Measurements from ENCODE around the gene FBXL4.

FBXL4 gene

DNA sequence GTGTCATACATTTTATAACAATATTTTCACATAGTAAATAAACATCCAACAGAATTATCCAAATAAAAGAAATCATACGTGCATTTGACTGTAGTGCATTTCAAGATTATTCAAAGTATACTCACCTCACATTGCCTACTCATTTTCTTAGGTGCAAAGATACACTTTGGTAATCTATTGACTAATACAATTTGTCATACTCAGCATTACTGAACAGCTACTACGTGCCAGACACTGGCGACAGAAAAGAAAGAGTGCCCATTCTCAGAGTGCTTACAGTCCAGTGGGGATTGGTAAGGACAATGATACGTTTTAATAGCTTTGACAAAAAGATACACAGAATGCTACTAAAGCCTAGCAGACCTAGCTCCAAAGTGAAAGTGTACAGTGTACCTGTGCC is 42.0 kb downstream of the FBXL4 start:
- no peaks in the 10 kb centered on the region for H3K9me3 ChIP-seq (ENCODE audit: control insufficient read depth, low read length)
- H3K27ac ChIP-seq (ENCODE audit: insufficient read depth, low read length, poor library complexity, severe bottlenecking): no peak overlapping the region
- DNase-seq: no peak
- H3K4me3 ChIP-seq (ENCODE audit: insufficient read depth, low read depth, low read length, poor library complexity, severe bottlenecking): no peak overlapping the region
- H3K36me3 ChIP-seq (ENCODE audit: control insufficient read depth, insufficient read depth, low read length): peaks cover 13% of the 10 kb centered on the region
- H3K27me3 ChIP-seq (replicated peaks; ENCODE audit: control insufficient read depth, insufficient read depth, low read length, poor library complexity, severe bottlenecking): no peaks in the 10 kb centered on the region
- no peaks in the 10 kb centered on the region for H3K4me1 ChIP-seq (ENCODE audit: control insufficient read depth, insufficient read depth, low read length, poor library complexity, severe bottlenecking)

DNA sequence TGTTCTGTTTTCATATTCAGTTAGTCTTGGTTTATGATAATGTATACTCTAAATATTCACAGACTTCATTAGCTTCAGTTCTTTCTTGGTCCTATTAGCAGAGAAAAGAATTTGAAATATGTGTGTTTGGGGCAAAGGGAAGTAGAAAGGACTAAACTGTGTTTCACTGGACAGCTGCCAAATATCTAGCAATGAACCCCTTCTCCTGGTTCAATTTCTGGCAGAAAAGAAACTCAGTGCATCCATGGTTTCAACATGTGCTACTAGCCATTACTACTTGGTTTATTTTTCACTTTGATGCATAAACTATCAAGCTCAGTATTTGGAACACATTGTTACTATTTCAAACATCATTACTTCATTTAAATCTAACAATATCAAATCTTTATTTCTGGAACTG is 43.6 kb downstream of the FBXL4 start:
- no peaks in the 10 kb centered on the region for H3K4me1 ChIP-seq (ENCODE audit: control insufficient read depth, insufficient read depth, low read length, poor library complexity, severe bottlenecking)
- peaks cover 19% of the 10 kb centered on the region for H3K36me3 ChIP-seq (ENCODE audit: control insufficient read depth, insufficient read depth, low read length)
- no peaks in the 10 kb centered on the region for H3K9me3 ChIP-seq (ENCODE audit: control insufficient read depth, low read length)
- no peak overlapping the region for H3K27ac ChIP-seq (ENCODE audit: insufficient read depth, low read length, poor library complexity, severe bottlenecking)
- no peak for DNase-seq
- H3K27me3 ChIP-seq (replicated peaks; ENCODE audit: control insufficient read depth, insufficient read depth, low read length, poor library complexity, severe bottlenecking): no peaks in the 10 kb centered on the region
- H3K4me3 ChIP-seq (ENCODE audit: insufficient read depth, low read depth, low read length, poor library complexity, severe bottlenecking): no peak overlapping the region

DNA sequence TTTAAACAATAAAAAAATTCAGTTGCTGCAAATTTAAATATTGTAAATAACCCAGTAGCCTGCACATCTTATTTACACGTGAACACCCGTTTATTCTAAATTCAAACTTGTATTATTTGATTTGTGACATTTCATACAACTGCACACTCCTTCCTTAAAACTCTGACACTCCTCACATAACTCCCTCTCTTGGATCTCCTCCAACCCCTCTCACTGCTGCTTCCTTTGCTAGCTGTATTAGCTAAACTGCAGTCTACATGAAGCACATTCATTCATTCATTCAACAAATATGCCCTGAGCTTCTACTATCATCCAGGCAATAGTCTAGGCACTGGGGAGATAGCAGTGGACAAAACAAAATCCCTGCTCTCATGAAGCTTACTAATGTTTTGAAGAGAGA is 47.0 kb downstream of the FBXL4 start:
- Histone ChIP-seq H3K4me1 (ENCODE audit: control insufficient read depth, insufficient read depth, low read length, poor library complexity, severe bottlenecking) (no peaks in the 10 kb centered on the region), H3K27ac (ENCODE audit: insufficient read depth, low read length, poor library complexity, severe bottlenecking) (no peak overlapping the region), H3K27me3 (replicated peaks; ENCODE audit: control insufficient read depth, insufficient read depth, low read length, poor library complexity, severe bottlenecking) (no peaks in the 10 kb centered on the region), H3K36me3 (ENCODE audit: control insufficient read depth, insufficient read depth, low read length) (peaks cover 35% of the 10 kb centered on the region), H3K4me3 (ENCODE audit: insufficient read depth, low read depth, low read length, poor library complexity, severe bottlenecking) (no peak overlapping the region), H3K9me3 (ENCODE audit: control insufficient read depth, low read length) (no peaks in the 10 kb centered on the region)
- DNase-seq: no peak

DNA sequence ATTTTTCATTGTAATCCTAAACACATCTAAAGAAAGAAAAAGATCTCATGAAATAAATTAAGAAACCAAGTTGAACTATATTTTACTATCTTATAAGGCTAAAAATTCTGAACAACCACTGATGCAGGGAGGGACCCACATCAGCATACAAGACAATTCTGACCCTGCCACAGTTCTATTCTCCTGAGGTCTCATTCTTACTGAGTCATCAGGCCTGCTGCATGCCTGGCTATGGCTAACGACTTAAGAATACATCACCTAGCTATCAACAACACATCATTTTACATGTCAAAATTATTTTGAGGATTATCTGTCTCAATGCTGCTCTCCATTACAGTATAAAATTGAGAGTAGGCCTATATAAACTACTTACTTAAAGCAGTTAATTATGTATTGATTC is 52.9 kb downstream of the FBXL4 start:
- no peak overlapping the region for H3K4me3 ChIP-seq (ENCODE audit: insufficient read depth, low read depth, low read length, poor library complexity, severe bottlenecking)
- no peak for DNase-seq
- peaks cover 25% of the 10 kb centered on the region for H3K36me3 ChIP-seq (ENCODE audit: control insufficient read depth, insufficient read depth, low read length)
- H3K9me3 ChIP-seq (ENCODE audit: control insufficient read depth, low read length): no peaks in the 10 kb centered on the region
- no peaks in the 10 kb centered on the region for H3K4me1 ChIP-seq (ENCODE audit: control insufficient read depth, insufficient read depth, low read length, poor library complexity, severe bottlenecking)
- H3K27me3 ChIP-seq (replicated peaks; ENCODE audit: control insufficient read depth, insufficient read depth, low read length, poor library complexity, severe bottlenecking): no peaks in the 10 kb centered on the region
- H3K27ac ChIP-seq (ENCODE audit: insufficient read depth, low read length, poor library complexity, severe bottlenecking): no peak overlapping the region

DNA sequence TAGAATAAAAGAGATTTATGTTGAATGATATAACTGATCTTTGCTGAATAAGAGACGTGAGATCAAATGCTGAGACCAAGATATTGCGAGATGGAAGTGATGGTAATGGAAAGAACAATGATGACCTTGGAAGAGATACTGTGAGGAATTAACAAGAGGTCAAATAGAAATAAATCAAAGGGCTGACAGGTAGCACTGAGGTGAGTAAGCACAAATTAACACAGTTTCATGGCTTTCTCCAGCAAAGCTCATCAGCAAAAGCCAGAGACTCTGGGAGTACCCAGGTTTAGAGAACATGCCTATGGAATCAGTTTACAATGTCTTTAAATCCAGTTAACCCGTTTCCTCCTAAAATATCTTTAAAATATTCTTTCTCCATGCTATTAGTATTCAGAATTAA is 60.1 kb downstream of the FBXL4 start:
- no peaks in the 10 kb centered on the region for H3K9me3 ChIP-seq (ENCODE audit: control insufficient read depth, low read length)
- H3K27ac ChIP-seq (ENCODE audit: insufficient read depth, low read length, poor library complexity, severe bottlenecking): no peak overlapping the region
- H3K4me1 ChIP-seq (ENCODE audit: control insufficient read depth, insufficient read depth, low read length, poor library complexity, severe bottlenecking): no peaks in the 10 kb centered on the region
- peaks cover 4% of the 10 kb centered on the region for H3K36me3 ChIP-seq (ENCODE audit: control insufficient read depth, insufficient read depth, low read length)
- H3K4me3 ChIP-seq (ENCODE audit: insufficient read depth, low read depth, low read length, poor library complexity, severe bottlenecking): no peak overlapping the region
- no peak for DNase-seq
- H3K27me3 ChIP-seq (replicated peaks; ENCODE audit: control insufficient read depth, insufficient read depth, low read length, poor library complexity, severe bottlenecking): no peaks in the 10 kb centered on the region

DNA sequence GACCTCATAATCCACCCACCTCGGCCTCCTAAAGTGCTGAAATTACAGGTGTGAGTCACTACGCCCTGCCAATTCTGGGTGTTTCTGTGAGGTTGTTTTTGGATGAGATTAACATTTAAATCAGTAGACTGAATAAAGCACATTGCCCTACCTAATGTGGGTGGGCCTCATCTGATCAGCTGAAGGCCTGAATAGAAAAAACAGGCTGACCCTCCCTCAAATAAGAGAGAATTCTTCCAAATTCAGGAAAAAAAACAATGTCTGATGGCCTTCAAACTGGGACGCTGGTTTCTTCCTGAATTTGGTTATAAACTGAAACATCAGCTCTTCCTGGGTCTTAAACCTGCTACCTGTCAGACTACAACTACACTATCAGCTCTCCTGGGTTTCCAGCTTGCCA is 62.4 kb downstream of the FBXL4 start:
- no peak for DNase-seq
- Histone ChIP-seq H3K27me3 (replicated peaks; ENCODE audit: control insufficient read depth, insufficient read depth, low read length, poor library complexity, severe bottlenecking) (no peaks in the 10 kb centered on the region), H3K27ac (ENCODE audit: insufficient read depth, low read length, poor library complexity, severe bottlenecking) (no peak overlapping the region), H3K36me3 (ENCODE audit: control insufficient read depth, insufficient read depth, low read length) (no peaks in the 10 kb centered on the region), H3K4me3 (ENCODE audit: insufficient read depth, low read depth, low read length, poor library complexity, severe bottlenecking) (no peak overlapping the region), H3K4me1 (ENCODE audit: control insufficient read depth, insufficient read depth, low read length, poor library complexity, severe bottlenecking) (no peaks in the 10 kb centered on the region), H3K9me3 (ENCODE audit: control insufficient read depth, low read length) (no peaks in the 10 kb centered on the region)

DNA sequence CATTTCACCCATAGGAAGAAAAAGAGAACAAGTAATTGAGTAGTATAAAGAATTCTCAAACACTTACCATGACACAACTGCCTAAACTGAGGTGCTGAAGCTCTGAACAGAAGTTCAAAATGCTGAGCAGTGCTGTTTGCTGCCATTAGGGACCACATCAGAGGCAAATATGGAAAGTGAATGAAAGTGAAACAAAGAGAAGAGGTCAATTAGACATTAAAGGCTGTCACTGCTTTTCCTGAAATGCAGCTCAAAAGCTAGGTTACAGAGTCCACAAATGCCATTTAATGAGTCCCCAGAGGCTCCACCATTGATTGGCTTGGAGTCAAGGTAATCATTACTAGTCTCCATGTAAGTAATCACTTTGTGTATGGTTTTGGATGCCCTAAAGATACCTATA is 67.3 kb downstream of the FBXL4 start:
- no peaks in the 10 kb centered on the region for H3K36me3 ChIP-seq (ENCODE audit: control insufficient read depth, insufficient read depth, low read length)
- no peaks in the 10 kb centered on the region for H3K9me3 ChIP-seq (ENCODE audit: control insufficient read depth, low read length)
- H3K4me3 ChIP-seq (ENCODE audit: insufficient read depth, low read depth, low read length, poor library complexity, severe bottlenecking): no peak overlapping the region
- H3K27ac ChIP-seq (ENCODE audit: insufficient read depth, low read length, poor library complexity, severe bottlenecking): no peak overlapping the region
- DNase-seq: no peak
- no peaks in the 10 kb centered on the region for H3K27me3 ChIP-seq (replicated peaks; ENCODE audit: control insufficient read depth, insufficient read depth, low read length, poor library complexity, severe bottlenecking)
- no peaks in the 10 kb centered on the region for H3K4me1 ChIP-seq (ENCODE audit: control insufficient read depth, insufficient read depth, low read length, poor library complexity, severe bottlenecking)

DNA sequence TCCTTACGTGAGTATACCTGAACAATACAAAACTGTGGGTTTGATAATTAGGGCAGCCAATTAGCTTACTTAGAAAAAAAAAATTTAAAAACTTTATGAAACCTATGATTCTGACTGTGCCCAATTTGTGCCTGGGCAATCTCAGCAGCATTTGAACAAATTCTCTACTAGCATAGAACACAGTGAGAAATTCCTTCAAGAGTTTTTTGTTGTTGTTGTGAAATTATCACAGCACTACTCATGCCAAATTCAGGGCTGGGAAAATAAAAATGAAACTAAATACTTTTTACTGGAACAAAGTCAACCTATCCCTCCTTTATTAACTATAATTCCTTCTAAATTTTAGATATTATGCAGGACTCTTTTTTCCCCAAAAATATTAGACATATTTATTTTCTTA is 70.5 kb downstream of the FBXL4 start:
- DNase-seq: no peak
- Histone ChIP-seq H3K9me3 (ENCODE audit: control insufficient read depth, low read length) (no peaks in the 10 kb centered on the region), H3K36me3 (ENCODE audit: control insufficient read depth, insufficient read depth, low read length) (no peaks in the 10 kb centered on the region), H3K4me3 (ENCODE audit: insufficient read depth, low read depth, low read length, poor library complexity, severe bottlenecking) (no peak overlapping the region), H3K27me3 (replicated peaks; ENCODE audit: control insufficient read depth, insufficient read depth, low read length, poor library complexity, severe bottlenecking) (no peaks in the 10 kb centered on the region), H3K27ac (ENCODE audit: insufficient read depth, low read length, poor library complexity, severe bottlenecking) (no peak overlapping the region), H3K4me1 (ENCODE audit: control insufficient read depth, insufficient read depth, low read length, poor library complexity, severe bottlenecking) (no peaks in the 10 kb centered on the region)

DNA sequence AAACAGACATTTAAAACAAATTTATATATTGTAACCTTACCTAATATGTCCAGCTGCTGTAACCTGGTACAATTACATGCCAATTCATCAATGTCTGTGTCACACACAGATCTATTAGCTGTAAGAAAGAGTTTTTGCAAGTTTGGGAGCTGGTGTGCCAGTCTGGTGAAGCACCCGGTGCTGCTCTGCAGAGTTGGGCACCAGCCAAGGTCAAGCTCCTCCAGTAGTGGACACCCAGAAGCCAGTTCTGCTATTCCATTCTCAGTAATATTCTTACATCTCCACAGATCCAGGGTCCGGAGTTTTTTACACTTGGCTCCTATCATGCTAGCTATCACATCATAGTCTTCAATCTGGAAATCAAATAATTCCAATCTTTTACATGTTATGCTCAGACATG is 72.4 kb downstream of the FBXL4 start:
- H3K27me3 ChIP-seq (replicated peaks; ENCODE audit: control insufficient read depth, insufficient read depth, low read length, poor library complexity, severe bottlenecking): no peaks in the 10 kb centered on the region
- no peaks in the 10 kb centered on the region for H3K36me3 ChIP-seq (ENCODE audit: control insufficient read depth, insufficient read depth, low read length)
- H3K27ac ChIP-seq (ENCODE audit: insufficient read depth, low read length, poor library complexity, severe bottlenecking): no peak overlapping the region
- no peaks in the 10 kb centered on the region for H3K9me3 ChIP-seq (ENCODE audit: control insufficient read depth, low read length)
- DNase-seq: no peak
- H3K4me3 ChIP-seq (ENCODE audit: insufficient read depth, low read depth, low read length, poor library complexity, severe bottlenecking): no peak overlapping the region
- no peaks in the 10 kb centered on the region for H3K4me1 ChIP-seq (ENCODE audit: control insufficient read depth, insufficient read depth, low read length, poor library complexity, severe bottlenecking)

DNA sequence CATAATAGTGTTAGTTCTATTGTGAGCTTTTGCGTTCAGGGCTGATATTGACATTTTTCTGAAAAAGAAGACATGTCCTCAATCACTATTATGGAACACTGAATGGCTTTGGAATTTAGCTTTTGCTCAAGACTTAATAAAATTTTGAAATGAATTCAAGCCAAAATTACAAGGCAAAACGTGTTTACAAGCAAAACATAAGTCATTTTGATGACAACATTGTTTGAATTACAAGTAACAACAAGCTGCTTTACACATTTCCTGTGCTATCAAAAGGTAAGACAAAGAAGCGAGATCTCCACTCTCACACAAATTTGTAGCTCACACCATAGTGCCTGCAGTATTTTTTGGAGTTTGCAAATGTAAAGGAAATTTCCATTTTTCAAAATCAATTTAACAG is 75.9 kb downstream of the FBXL4 start:
- H3K36me3 ChIP-seq (ENCODE audit: control insufficient read depth, insufficient read depth, low read length): no peaks in the 10 kb centered on the region
- no peaks in the 10 kb centered on the region for H3K9me3 ChIP-seq (ENCODE audit: control insufficient read depth, low read length)
- H3K27ac ChIP-seq (ENCODE audit: insufficient read depth, low read length, poor library complexity, severe bottlenecking): no peak overlapping the region
- H3K27me3 ChIP-seq (replicated peaks; ENCODE audit: control insufficient read depth, insufficient read depth, low read length, poor library complexity, severe bottlenecking): no peaks in the 10 kb centered on the region
- H3K4me3 ChIP-seq (ENCODE audit: insufficient read depth, low read depth, low read length, poor library complexity, severe bottlenecking): no peak overlapping the region
- no peaks in the 10 kb centered on the region for H3K4me1 ChIP-seq (ENCODE audit: control insufficient read depth, insufficient read depth, low read length, poor library complexity, severe bottlenecking)
- no peak for DNase-seq

DNA sequence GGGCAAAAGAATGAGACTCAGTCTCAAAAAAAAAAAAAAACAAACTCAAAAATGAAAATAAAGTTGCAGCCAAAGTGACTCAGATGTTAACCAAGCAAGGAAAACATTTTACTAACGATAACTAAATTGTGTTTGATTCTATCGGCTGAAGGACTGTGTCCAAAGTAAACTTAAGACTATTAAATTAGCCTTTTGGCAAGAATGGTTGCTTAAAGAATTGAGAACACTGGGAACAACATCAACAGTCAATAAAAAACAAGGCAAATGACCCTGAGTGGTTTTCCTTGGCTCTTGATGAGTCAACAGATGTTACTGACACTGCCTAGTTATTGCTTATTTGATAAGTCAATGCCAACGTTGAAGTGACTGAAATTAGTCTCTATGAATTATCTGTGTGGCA is 76.7 kb downstream of the FBXL4 start:
- Histone ChIP-seq H3K4me1 (ENCODE audit: control insufficient read depth, insufficient read depth, low read length, poor library complexity, severe bottlenecking) (no peaks in the 10 kb centered on the region), H3K4me3 (ENCODE audit: insufficient read depth, low read depth, low read length, poor library complexity, severe bottlenecking) (no peak overlapping the region)
- DNase-seq: no peak

More for the DNA sequence above, 76.7 kb downstream of the FBXL4 start:
- no peak overlapping the region for H3K27ac ChIP-seq (ENCODE audit: insufficient read depth, low read length, poor library complexity, severe bottlenecking)
- H3K27me3 ChIP-seq (replicated peaks; ENCODE audit: control insufficient read depth, insufficient read depth, low read length, poor library complexity, severe bottlenecking): no peaks in the 10 kb centered on the region
- no peaks in the 10 kb centered on the region for H3K9me3 ChIP-seq (ENCODE audit: control insufficient read depth, low read length)
- H3K36me3 ChIP-seq (ENCODE audit: control insufficient read depth, insufficient read depth, low read length): no peaks in the 10 kb centered on the region
